T-helper 2 cell treated with Interferon-gamma antibody and Interleukin-4, amounts not matched to agents 100 ng/mL and 5 ng/mL, for 36 hours (primary cell): Measurements from ENCODE around the gene CSNK1G3. TPM values are rescaled to one million over a fixed set of nuclear protein-coding genes. Genes with fewer than 3 reads are reported as not detected.
"Not testable (repeated sequence)": the region's sequence is repeated elsewhere in the genome, so short reads cannot be mapped to it uniquely, and the experiment has no call there.

Source experiments
- intact Hi-C: fragments of 100-400 bp; cut with micrococcal nuclease; formaldehyde crosslinking; loops from one replicate; pipeline ENCODE4 v1.15.1; 2023
- total RNA-seq: library from RNA; stranded (reverse); gene quantifications from 2 replicates; pipeline ENCODE4 v1.2.3, GENCODE V29; 2022

Gene CSNK1G3
- total RNA-seq, 1 donor from 2014 or later, result 25.3 TPM

- intact Hi-C loops, result no loop called here
These were observed 117.0 kb downstream of the CSNK1G3 start for GRCh38 chr5:123628860-123629544.

DNA sequence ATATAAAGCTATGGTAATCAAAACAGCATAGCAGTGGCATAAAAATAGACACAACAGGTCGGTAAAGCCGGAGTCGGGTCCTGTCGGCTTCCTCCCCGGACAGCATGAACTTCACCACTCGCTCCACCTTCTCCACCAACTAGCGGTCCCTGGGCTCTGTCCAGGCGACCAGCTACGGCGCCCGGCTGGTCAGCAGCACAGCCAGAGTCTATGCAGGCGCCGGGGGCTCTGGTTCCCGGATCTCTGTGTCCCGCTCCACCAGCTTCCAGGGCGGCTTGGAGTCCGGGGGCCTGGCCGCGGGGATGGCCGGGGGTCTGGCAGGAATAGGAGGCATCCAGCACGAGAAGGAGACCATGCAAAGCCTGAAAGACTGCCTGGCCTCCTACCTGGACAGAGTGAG is 124.0 kb downstream of the CSNK1G3 start:
- intact Hi-C loops, result no loop called here

- intact Hi-C loops, result not testable (repeated sequence)
These were observed 125.1 kb downstream of the CSNK1G3 start for GRCh38 chr5:123637028-123637427.

- intact Hi-C loops, result no loop called here
These were observed 127.3 kb downstream of the CSNK1G3 start for GRCh38 chr5:123639244-123639643.

GRCh38 chr5:123645024-123645603 is 133.1 kb downstream of the CSNK1G3 start:
- intact Hi-C loops, result no loop called here

GRCh38 chr5:123647066-123647465 is 135.1 kb downstream of the CSNK1G3 start:
- intact Hi-C loops, result no loop called here

DNA sequence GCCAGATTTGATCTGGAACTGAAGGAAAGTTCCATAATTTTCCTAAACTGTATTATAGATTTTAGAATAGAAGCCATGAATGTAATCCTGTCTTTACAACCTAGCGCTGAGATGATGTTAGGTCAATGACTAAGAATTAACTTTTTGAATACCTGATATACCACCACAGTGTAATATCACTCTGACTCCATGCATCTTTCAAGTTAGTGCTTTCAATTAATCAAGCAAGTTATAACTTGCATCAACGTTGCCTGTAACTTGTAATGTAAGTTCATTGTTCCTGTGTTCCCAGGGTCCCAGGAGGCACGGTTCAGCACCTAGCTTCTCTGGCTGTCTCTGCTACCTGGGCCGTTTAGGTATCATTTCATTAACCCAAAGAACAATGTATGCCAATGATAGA is 139.3 kb downstream of the CSNK1G3 start:
- intact Hi-C loops, result no loop called here

GRCh38 chr5:123659011-123659410 is 147.0 kb downstream of the CSNK1G3 start:
- intact Hi-C loops, result no loop called here

DNA sequence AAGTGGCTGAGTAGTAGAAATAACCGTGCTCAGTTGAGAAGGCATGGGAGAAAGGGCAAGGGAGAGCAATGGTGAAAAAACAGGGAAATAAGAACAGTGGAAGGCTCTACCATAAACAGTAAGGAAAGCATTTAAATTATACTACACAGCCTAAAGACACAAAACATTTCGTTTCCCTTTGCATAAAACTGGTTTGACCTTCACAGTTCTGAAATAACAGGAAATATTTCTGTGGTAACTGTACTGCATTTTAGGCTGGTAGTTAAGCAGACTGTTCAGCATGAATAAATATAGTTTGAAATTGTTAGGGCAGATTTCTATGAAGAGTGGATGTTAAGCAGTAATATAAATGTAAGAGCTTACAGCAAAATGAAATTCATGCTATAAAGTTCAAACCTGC is 147.5 kb downstream of the CSNK1G3 start:
- intact Hi-C loops, result no loop called here

GRCh38 chr5:123664961-123665360 is 153.0 kb downstream of the CSNK1G3 start:
- intact Hi-C loops, result no loop called here

- intact Hi-C loops, result no loop called here
These were observed 153.9 kb downstream of the CSNK1G3 start for GRCh38 chr5:123665822-123666371.

Other genes with a start within 250 kb of the CSNK1G3 start
- gene CEP120, start 88.8 kb upstream of the CSNK1G3 start, total RNA-seq, result 35.7 and 36.5 TPM in 2 replicates